ENCODE data around the gene COG1. TPM values are rescaled to one million over a fixed set of nuclear protein-coding genes. Genes with fewer than 3 reads are reported as not detected.

The COG1 gene
- total and polyA plus RNA-seq, 2 donors (not counting 1 experiment from before 2014, with no cell fraction given), result 20.0 to 21.0 TPM

GRCh38 chr17:73248532-73248931 lies 55.7 kb downstream of the COG1 start:
- Histone ChIP-seq H3K9me3 (ENCODE audit: control insufficient read depth, insufficient read depth, low read depth, low read length) (no peaks in the 10 kb centered on the region), H3K27me3 (ENCODE audit: control insufficient read depth, insufficient read depth, low read length) (no peaks in the 10 kb centered on the region), H3K4me2 (ENCODE audit: extremely low read depth, insufficient read depth, low read length) (no peak overlapping the region), H3K9ac (ENCODE audit: insufficient read depth, low read length) (no peak overlapping the region), H3K4me3 (replicated peaks in 1 of 4; ENCODE audit: control extremely low read depth in 1 of 4, insufficient read depth in 1 of 4, low read depth in 3 of 4, low read length in 4 of 4) (no peak overlapping the region), H2AFZ (ENCODE audit: low read length) (no peak overlapping the region), H3K36me3 (ENCODE audit: control insufficient read depth, insufficient read depth, low read length) (peaks cover 2% of the 10 kb centered on the region), H3K4me1 (ENCODE audit: control insufficient read depth, extremely low read depth, insufficient read depth, low read length) (no peaks in the 10 kb centered on the region), H4K20me1 (ENCODE audit: control insufficient read depth, extremely low read depth, insufficient read depth, low read length) (no peaks in the 10 kb centered on the region), H3K79me2 (ENCODE audit: control insufficient read depth, insufficient read depth, low read length) (no peaks in the 10 kb centered on the region), H3K27ac (ENCODE audit: insufficient read depth, low read length) (no peak overlapping the region)
- TF ChIP-seq, protein P1, sequence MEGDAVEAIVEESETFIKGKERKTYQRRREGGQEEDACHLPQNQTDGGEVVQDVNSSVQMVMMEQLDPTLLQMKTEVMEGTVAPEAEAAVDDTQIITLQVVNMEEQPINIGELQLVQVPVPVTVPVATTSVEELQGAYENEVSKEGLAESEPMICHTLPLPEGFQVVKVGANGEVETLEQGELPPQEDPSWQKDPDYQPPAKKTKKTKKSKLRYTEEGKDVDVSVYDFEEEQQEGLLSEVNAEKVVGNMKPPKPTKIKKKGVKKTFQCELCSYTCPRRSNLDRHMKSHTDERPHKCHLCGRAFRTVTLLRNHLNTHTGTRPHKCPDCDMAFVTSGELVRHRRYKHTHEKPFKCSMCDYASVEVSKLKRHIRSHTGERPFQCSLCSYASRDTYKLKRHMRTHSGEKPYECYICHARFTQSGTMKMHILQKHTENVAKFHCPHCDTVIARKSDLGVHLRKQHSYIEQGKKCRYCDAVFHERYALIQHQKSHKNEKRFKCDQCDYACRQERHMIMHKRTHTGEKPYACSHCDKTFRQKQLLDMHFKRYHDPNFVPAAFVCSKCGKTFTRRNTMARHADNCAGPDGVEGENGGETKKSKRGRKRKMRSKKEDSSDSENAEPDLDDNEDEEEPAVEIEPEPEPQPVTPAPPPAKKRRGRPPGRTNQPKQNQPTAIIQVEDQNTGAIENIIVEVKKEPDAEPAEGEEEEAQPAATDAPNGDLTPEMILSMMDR (conservative IDR thresholded peaks at IDR 0.05 in 1 of 2, IDR thresholded peaks at IDR 0.05 in 1 of 2; ENCODE audit: low read depth in 1 of 2, low read length in 2 of 2), result no peak
- TF ChIP-seq EZH2 (IDR thresholded peaks at IDR 0.05; ENCODE audit: low read length, missing control alignments), result no peak
- no peak for DNase-seq (ENCODE audit: low read depth in 2 of 2)

DNA sequence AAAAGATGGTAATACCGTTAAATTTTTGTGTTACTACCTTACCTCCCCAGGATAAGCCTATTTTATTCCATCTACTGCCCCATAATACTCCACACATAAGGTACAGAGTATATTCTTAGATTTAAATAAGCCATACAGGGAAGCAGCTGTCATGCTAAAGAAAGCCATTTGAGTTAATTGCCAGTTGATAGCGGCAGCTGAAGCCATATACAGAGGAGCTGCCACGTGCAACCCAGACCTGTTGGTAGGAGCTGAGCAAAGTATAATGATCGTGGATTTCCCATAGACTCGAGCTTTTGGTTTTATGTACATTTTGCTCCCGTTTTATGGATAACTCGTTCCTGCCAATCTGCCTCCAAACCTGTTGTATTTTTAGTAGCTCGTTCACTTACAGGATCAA lies 56.8 kb downstream of the COG1 start:
- H3K4me1 ChIP-seq (ENCODE audit: control insufficient read depth, extremely low read depth, insufficient read depth, low read length), result no peaks in the 10 kb centered on the region
- no peaks in the 10 kb centered on the region for H3K27me3 ChIP-seq (ENCODE audit: control insufficient read depth, insufficient read depth, low read length)
- no peak overlapping the region for H3K4me3 ChIP-seq (replicated peaks in 1 of 4; ENCODE audit: control extremely low read depth in 1 of 4, insufficient read depth in 1 of 4, low read depth in 3 of 4, low read length in 4 of 4)
- no peak overlapping the region for H3K9ac ChIP-seq (ENCODE audit: insufficient read depth, low read length)
- no peaks in the 10 kb centered on the region for H3K9me3 ChIP-seq (ENCODE audit: control insufficient read depth, insufficient read depth, low read depth, low read length)
- no peak for TF ChIP-seq EZH2 (IDR thresholded peaks at IDR 0.05; ENCODE audit: low read length, missing control alignments)
- TF ChIP-seq, protein P1 (conservative IDR thresholded peaks at IDR 0.05 in 1 of 2, IDR thresholded peaks at IDR 0.05 in 1 of 2; ENCODE audit: low read depth in 1 of 2, low read length in 2 of 2), result no peak
- peaks cover 2% of the 10 kb centered on the region for H3K36me3 ChIP-seq (ENCODE audit: control insufficient read depth, insufficient read depth, low read length)
- H3K27ac ChIP-seq (ENCODE audit: insufficient read depth, low read length), result no peak overlapping the region
- DNase-seq (ENCODE audit: low read depth in 2 of 2), result no peak
- H3K4me2 ChIP-seq (ENCODE audit: extremely low read depth, insufficient read depth, low read length), result no peak overlapping the region
- no peak overlapping the region for H2AFZ ChIP-seq (ENCODE audit: low read length)
- H3K79me2 ChIP-seq (ENCODE audit: control insufficient read depth, insufficient read depth, low read length), result no peaks in the 10 kb centered on the region
- H4K20me1 ChIP-seq (ENCODE audit: control insufficient read depth, extremely low read depth, insufficient read depth, low read length), result no peaks in the 10 kb centered on the region

DNA sequence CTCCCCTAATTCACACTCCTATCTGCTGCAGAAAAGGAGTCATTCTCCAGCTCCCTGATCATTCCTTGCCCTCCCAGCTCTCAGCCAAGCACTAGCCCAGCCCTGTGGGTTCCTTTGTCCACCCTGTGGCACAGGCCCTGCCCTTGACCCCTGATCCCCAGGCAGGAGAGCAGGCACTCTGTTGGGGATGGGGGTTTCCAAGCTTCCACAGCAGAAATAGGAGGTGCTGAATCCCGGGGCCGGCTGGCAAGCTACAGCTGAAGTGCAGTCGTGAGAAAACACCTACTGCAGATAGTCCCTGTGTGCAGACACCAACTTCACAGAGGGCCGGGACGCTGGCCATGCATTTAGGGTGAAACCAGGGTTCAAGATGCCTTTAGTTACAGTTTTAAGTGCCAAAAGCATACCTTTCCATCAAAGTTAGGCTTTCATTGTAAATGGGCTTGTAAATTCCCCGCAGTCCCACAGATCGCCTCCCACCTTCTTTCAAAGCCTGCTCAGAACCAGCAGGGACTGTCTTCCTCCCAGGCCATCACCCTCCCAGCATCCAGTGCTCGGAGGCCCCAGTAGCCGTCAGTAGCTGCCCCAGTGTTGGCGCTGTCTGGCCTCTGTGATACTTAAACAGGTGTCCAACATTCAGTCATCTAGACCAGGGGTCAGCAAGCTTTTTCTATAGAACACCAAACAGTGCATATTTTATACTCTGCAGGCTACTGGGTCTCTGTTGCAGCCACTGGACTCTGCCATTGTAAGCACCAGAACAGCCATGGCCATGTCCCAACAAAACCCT lies 58.2 kb downstream of the COG1 start:
- H4K20me1 ChIP-seq (ENCODE audit: control insufficient read depth, extremely low read depth, insufficient read depth, low read length), result no peaks in the 10 kb centered on the region
- no peaks in the 10 kb centered on the region for H3K9me3 ChIP-seq (ENCODE audit: control insufficient read depth, insufficient read depth, low read depth, low read length)
- no peak for DNase-seq (ENCODE audit: low read depth in 2 of 2)
- H3K79me2 ChIP-seq (ENCODE audit: control insufficient read depth, insufficient read depth, low read length), result no peaks in the 10 kb centered on the region
- no peak overlapping the region for H3K4me3 ChIP-seq (replicated peaks in 1 of 4; ENCODE audit: control extremely low read depth in 1 of 4, insufficient read depth in 1 of 4, low read depth in 3 of 4, low read length in 4 of 4)
- no peaks in the 10 kb centered on the region for H3K27me3 ChIP-seq (ENCODE audit: control insufficient read depth, insufficient read depth, low read length)
- no peak overlapping the region for H3K9ac ChIP-seq (ENCODE audit: insufficient read depth, low read length)
- H3K36me3 ChIP-seq (ENCODE audit: control insufficient read depth, insufficient read depth, low read length), result peaks cover 2% of the 10 kb centered on the region
- H3K4me1 ChIP-seq (ENCODE audit: control insufficient read depth, extremely low read depth, insufficient read depth, low read length), result no peaks in the 10 kb centered on the region
- no peak overlapping the region for H2AFZ ChIP-seq (ENCODE audit: low read length)
- TF ChIP-seq, protein P1 (conservative IDR thresholded peaks at IDR 0.05 in 1 of 2, IDR thresholded peaks at IDR 0.05 in 1 of 2; ENCODE audit: low read depth in 1 of 2, low read length in 2 of 2), result no peak
- no peak for TF ChIP-seq EZH2 (IDR thresholded peaks at IDR 0.05; ENCODE audit: low read length, missing control alignments)
- H3K4me2 ChIP-seq (ENCODE audit: extremely low read depth, insufficient read depth, low read length), result no peak overlapping the region
- no peak overlapping the region for H3K27ac ChIP-seq (ENCODE audit: insufficient read depth, low read length)

Measured in fibroblast of lung (primary cell).